GM20431 (cell line): ENCODE data around the gene CYTH1.

ENCODE experiments used
- in situ Hi-C: fragments of 300-500 bp; cut with MseI, MboI; formaldehyde crosslinking; loops from one replicate; pipeline ENCODE4 v1.15.0; 2020; ENCODE audit warnings: low sequenced_read_pairs; ENCODE audit not compliant: unreplicated experiment

Gene CYTH1, protein sequence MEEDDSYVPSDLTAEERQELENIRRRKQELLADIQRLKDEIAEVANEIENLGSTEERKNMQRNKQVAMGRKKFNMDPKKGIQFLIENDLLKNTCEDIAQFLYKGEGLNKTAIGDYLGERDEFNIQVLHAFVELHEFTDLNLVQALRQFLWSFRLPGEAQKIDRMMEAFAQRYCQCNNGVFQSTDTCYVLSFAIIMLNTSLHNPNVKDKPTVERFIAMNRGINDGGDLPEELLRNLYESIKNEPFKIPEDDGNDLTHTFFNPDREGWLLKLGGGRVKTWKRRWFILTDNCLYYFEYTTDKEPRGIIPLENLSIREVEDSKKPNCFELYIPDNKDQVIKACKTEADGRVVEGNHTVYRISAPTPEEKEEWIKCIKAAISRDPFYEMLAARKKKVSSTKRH

DNA sequence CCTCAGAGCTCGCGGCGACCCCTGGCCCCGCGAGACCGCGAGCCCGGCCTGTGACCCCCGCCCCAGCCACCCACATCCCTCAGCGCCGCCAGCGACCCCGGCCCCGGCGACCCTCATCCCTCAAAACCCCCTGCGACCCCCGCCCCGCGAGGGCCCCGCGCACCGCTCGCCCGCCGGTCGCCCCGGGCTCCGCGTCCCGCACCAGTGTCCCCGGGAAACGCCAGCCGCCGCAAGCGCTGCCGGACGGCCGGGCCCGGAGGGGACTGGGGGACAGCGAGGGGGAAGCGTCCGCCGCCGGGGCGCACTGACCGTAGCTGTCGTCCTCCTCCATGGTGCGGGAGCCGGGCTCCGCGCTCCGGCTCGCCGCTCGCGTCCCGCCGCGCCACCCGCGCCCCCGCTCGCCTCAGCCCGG lies at the start of gene CYTH1:
Gene CYTH1, minus strand, starts transcription at position 381 of the 412 bp plus-strand sequence. Its CDS starts 50 bp downstream, at position 331.
- in situ Hi-C loops: no loop called here

DNA sequence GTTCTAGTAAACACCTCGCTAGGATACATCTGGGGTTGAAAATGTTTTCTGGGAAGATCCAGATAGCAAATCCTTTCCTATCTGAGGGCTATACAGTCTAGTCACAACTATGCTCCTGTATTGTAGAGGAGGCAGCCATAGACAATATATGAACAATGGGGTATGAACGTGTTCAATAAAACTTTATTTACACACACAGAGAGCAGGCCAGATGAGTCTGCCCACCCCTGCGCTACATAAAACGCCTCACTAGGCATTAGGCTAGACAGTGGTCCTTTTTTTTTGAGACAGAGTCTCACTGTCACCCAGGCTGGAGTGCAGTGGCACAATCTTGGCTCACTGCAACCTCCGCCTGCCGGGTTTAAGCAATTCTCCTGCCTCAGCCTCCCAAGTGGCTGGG lies 47.4 kb upstream of the CYTH1 start:
- in situ Hi-C loops: no loop called here

DNA sequence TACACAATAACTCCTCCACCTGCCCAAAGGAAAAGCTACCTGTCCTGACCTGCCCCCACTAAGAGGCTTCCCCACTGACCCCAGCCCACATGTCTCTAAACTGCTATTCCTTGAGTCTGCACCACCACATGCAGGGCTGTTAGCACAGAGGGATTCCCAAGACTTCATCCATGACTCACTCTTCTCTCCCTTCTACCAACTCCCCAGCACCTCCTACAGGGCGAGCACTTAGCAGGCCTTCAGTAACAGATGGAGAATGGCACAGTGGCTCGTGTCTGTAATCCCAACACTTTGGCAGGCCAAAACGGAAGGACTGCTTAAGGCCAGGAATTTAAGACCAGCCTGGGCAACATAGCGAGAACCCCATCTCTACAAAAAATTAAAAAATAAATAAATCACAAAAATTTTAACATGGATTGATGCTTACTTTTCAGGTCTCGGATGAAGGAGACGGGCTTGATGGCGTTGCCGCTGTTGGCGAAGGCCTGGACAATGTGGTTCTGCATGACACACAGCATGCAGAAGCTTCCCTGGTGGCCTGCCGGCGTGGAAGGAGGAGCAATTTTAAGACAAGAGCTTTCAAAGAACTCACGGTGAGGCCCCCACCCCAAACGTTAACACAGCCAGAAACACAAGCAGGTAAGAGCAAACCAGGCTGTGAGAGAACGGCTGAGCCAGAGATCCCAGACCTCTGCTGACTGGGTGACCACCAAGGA lies 46.6 kb upstream of the CYTH1 start:
- in situ Hi-C loops: no loop called here

- in situ Hi-C loops: no loop called here
Observed at GRCh38 chr17:78826836-78827509, 44.9 kb upstream of the CYTH1 start.

DNA sequence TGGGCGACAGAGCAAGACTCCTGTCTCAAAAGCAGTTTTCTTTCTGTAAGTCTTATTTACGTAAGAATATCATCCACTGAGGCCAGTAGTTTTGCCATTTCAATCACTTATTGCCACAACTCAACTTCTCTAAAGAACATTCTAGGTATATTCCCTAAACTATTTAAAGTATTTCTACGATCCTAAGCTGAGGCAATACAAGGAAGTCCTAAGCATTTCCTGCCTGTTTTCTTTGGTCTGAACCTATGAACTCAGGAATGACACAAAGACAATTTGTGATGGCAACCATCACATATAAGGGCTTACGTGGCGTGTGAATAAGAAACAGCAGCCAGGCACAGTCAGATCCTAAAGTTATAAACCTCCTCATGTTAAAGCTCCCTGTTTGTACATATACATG lies 44.3 kb upstream of the CYTH1 start:
- in situ Hi-C loops: no loop called here

GRCh38 chr17:78825696-78826095 lies 43.6 kb upstream of the CYTH1 start:
- in situ Hi-C loops: no loop called here

- in situ Hi-C loops: no loop called here
Observed at GRCh38 chr17:78824240-78824639, 42.2 kb upstream of the CYTH1 start.

DNA sequence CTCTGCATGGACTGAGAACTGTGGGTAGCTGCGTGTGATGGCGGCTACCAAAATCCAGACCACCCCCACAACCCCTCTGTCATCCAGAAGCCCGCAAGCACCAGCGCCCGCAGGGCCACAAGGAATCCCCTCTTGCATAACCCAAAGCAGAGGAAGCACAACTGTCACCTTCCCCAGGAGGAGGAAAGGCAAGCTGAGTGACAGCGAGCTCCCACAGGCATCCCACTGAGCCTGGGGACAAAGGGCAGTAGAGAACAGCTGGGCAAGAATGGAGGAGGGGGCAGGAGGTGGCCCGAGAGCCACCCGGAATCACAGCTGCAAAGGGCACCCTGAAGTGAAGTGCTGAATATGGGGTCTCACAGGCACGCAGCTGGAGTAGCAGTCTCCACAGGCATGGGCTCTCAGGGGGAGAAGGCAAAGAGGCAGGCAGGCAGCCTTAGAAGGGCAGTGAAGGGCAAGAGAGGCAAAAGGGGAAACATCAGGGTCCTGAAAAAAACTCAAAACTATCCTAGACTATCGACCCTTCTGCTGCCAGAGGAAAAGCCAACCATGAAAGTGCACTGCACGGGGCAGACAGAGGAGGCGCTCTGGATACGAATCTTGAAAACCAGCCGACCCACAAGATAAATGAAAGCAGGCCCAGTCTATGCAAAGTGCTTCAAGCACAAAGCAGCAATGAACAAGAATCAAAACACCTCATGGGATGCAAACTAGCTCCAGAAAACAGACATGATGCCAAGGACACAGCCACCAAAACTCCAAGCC lies 41.4 kb upstream of the CYTH1 start:
- in situ Hi-C loops: no loop called here

DNA sequence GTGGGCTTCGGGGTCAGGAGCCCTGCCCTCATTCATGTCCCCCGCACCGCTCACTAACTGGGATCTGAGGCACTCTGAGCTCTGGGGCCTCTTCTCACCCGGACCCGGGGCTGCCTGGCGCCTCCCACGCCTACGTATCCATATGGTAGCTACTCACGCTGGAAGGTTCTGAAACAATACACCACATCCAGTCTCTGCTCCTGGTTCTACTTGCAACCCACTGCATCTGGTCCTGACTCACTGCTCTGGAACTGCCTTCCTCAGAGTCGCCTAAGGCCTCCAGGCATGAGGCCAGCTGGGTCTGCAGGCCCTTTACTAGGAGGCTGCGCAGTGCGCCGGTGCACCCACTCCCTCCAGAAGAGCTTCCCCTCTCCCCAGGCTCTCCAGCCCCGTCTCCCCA lies 40.5 kb upstream of the CYTH1 start:
- in situ Hi-C loops: no loop called here

GRCh38 chr17:78821961-78822360 lies 39.9 kb upstream of the CYTH1 start:
- in situ Hi-C loops: no loop called here

DNA sequence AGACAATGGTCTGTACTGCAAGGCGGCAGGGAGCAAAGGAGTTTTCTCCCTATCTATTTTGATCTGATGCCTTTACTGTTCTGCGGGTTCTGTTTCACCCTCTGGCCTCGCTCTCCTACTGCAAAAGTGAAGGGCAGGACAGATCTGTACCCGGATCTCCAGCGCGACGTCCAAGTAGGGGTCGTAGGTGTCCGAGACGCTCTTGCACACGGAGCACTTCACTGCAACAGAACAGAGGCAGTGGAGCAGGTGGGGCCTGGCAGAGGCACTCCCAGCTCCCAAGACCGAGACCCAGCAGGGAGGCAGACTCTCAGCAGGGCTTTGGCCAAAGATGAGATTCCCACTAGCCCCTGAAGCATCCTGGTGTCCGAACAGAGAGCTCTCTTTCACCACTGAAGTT lies 38.8 kb upstream of the CYTH1 start:
- in situ Hi-C loops: no loop called here

DNA sequence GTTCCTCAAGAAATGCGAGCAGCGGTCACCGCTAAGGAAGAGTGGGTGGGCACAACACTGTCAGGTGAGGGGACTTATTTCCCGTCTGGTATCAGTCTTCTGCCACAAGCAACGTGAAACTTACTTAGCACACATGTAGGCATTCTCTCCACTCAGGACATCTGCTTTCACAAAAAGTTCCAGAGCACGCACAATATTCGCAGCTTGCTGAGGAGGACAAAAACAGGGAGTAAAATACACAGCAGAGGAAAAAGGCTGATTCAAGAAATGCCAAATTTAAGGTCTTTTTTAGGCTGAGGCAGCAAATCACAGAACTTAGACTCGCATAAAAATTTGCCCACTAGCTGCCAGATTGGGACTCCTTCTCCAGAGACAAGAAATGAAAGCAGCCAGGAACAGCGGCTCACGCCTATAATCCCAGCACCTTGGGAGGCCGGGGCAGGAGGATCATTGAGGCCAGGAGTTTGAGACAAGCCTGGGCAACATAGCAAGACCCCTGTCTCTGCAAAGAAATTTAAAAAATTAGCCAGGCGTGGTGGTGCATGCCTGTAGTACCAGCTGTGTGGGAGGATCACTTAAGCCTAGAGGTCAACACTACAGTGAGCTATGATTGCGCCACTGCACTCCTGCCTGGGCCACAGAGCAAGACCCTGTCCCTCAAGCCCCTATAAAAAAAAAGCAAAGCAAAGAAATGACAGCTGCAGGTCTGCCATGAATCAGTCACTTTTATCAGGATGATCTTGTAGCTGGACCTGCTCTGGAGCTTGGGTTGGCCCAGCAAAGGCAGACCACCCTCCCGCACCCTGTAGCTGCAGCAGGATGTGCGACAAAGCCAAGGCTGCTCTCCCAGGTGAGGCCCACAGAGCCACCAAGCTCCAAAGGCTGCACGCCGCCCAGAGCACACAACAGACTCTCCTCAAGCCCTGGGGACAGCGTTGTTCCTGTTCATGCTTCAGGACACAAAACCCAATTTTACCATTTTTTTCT lies 38.0 kb upstream of the CYTH1 start:
- in situ Hi-C loops: no loop called here

DNA sequence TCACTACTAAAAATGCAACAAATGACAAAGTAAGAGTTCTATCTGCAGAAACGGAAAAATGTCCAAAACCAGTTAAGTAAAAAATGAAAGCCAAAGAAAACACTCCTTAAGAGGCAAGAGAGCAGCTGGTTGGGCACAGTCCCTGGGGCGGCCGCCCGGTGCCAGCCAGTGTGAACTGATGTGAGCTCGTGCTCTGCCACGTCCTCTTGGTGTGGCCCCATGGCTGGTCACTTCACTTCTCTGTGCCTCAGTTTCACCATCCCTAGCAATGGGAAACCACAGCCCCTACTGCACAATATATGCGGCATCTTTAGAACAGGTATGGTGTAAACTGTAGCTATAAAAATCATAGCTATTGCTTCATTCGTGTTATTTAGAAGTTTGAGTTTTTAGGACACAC lies 37.3 kb upstream of the CYTH1 start:
- in situ Hi-C loops: no loop called here

GRCh38 chr17:78818932-78819331 lies 36.9 kb upstream of the CYTH1 start:
- in situ Hi-C loops: no loop called here

DNA sequence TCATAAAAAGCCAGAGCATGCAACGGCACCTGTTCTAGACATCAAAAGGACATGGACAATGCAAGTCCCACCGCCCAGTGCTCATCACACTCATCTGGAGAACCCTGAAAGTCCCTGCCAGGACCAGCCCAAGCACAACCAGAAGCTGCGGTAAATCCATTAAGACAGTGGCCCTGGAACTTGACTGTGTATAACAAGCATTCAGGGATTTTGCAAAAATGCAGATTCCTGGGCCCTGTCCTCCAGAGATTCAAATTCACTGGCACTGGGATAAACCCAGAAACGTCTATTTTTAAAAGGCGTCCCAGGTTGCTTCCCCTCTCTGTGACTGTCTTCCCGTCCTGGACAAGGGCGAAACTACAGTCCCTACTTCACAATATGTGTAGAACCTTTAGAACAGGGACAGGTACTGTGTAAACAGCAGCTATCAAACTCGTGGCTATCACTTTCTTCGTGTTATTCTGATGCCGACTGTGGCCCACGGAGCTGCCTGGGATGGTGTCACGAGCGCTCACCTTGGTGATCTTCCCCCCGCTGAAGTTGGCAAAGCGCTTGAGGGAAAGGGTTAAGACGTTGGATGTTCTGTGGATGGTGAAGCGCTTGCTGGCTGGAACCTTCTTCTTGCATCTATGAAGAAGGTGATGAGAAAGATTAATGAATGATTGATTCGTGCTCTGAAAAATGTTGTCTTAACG lies 36.2 kb upstream of the CYTH1 start:
- in situ Hi-C loops: no loop called here

- in situ Hi-C loops: no loop called here
Observed at GRCh38 chr17:78817123-78817522, 35.0 kb upstream of the CYTH1 start.

DNA sequence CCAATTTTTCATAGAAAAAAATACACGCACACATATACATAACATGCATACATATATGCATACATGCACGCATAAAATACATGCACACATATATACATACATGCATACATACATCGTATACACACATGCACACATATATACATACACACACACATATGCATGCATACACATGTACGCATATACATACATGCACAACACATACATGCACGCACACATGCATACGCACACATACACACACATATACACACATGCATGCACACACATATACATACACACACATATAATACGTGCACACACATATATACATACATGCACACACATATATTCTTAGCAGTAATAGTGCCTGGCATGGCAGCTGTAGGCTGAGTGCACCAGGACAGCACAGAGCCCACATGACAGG lies 33.6 kb upstream of the CYTH1 start:
- in situ Hi-C loops: no loop called here

GRCh38 chr17:78812855-78813254 lies 30.8 kb upstream of the CYTH1 start:
- in situ Hi-C loops: no loop called here

DNA sequence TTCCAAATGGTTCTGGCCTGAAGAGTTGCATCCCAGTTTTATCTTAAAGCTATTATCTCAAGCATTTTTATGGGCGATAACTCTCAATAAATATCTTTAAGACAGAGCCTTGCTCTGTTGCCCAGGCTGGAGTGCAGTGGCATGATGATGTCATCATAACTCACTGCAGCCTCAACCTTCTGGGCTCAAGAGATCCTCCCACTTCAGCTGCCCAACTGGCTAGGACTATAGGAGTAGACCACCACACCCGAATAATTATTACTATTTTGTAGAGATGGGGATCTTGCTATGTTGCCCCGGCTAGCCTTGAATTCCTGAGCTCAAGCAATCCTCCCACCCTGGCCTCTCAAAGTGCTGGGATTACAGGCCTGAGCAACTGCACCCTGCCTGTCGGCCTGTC lies 26.1 kb upstream of the CYTH1 start:
- in situ Hi-C loops: no loop called here
